Measurements from ENCODE around the gene ARHGEF28. TPM values are rescaled to one million over a fixed set of nuclear protein-coding genes. Genes with fewer than 3 reads are reported as not detected.

ARHGEF28 gene
- total RNA-seq, 3 donors from 2014 or later: 0.05 to 0.23 (median 0.14) TPM

GRCh38 chr5:73901043-73901442 is 275.0 kb downstream of the ARHGEF28 start:
- Mint-ChIP-seq H3K4me3 (no peak overlapping the region), H3K4me1 (ENCODE audit: low read depth) (no peaks in the 10 kb centered on the region), H3K36me3 (ENCODE audit: insufficient read depth) (no peaks in the 10 kb centered on the region), H3K27me3 (ENCODE audit: low read depth) (peaks cover 38% of the 10 kb centered on the region), H3K9me3 (no peaks in the 10 kb centered on the region)
- no peak for ATAC-seq
- no peak for DNase-seq

- DNase-seq (no peak), ATAC-seq (no peak)
- H3K27me3 Mint-ChIP-seq (ENCODE audit: low read depth): peaks cover 34% of the 10 kb centered on the region
- H3K4me1 Mint-ChIP-seq (ENCODE audit: low read depth): no peaks in the 10 kb centered on the region
- no peaks in the 10 kb centered on the region for H3K9me3 Mint-ChIP-seq
- no peak overlapping the region for H3K4me3 Mint-ChIP-seq
- no peaks in the 10 kb centered on the region for H3K36me3 Mint-ChIP-seq (ENCODE audit: insufficient read depth)
Measured at GRCh38 chr5:73901455-73901854, 275.5 kb downstream of the ARHGEF28 start.

DNA sequence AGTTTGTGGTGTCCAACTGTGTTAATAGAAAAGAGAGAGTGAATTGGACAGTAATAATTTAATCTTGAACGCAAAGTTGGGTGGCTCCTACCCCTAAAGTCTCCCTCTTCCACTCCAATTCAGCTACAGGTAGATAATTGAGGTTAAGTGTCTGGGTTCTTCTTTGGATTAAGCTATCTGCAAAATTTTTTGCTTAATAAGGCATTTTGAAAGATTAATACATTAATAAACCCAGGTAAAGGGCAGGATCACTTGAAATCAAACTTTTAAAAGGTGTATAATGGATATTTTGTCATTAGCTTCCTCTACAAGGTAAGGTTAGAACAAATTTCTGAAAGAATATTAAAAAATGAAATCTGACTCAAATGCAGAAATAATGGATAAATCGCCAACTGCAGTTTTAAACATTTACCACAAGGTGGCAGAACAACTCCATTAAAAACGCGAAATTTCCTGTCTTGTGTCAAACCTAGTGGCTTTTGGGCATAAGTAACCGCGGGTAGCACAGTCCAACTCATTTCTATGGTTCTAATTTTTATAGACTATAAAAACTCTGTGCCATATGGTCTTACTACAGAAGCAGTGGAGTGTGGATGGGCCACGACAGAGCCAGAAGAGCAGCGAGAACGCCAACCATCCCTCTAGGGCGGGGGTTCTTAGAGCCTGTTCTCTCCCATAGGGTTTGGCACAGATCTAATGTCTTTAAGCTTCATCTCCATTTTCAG is 276.5 kb downstream of the ARHGEF28 start:
- Mint-ChIP-seq H3K27me3 (ENCODE audit: low read depth) (peaks cover 30% of the 10 kb centered on the region), H3K4me3 (no peak overlapping the region), H3K36me3 (ENCODE audit: insufficient read depth) (no peaks in the 10 kb centered on the region), H3K4me1 (ENCODE audit: low read depth) (no peaks in the 10 kb centered on the region), H3K9me3 (no peaks in the 10 kb centered on the region)
- ATAC-seq: no peak
- DNase-seq: no peak

DNA sequence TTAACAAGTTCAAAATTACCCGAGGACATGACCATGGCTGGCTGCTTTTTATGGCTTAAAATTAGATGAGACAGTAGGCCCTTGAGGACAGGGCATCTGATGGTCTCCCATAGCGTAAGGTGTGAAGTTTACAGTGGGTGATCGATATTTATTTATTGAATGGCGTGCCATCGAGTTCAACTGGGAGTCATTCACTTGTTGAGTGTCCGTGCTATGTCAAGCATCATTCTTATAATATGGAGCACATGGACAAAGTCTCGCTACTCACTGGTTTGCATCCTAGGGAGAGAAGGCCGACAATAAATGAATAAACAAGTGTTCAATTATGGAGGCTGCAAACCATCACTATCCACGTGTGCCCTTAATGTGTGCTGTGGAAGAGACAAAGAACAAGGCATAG is 277.2 kb downstream of the ARHGEF28 start:
- no peak overlapping the region for H3K4me3 Mint-ChIP-seq
- no peaks in the 10 kb centered on the region for H3K36me3 Mint-ChIP-seq (ENCODE audit: insufficient read depth)

DNA sequence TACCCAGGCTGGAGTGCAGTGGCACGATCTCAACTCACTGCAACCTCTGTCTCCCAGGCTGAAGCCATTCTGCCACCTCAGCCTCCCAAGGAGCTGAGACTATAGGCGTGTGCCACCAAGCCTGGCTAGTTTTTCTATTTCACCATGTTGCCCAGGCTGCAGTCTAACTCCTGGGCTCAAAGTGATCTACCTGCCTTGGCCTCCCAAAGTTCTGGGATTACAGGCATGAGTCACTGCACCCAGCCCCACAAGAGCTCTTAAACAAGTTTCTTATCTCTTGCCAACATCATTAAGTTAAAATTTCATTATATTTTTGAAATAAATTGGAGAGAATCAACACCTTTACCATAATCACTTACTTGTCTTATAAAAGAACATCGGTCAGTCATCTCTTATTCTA is 280.3 kb downstream of the ARHGEF28 start:
- no peaks in the 10 kb centered on the region for H3K4me1 Mint-ChIP-seq (ENCODE audit: low read depth)
- no peak overlapping the region for H3K4me3 Mint-ChIP-seq
- H3K27me3 Mint-ChIP-seq (ENCODE audit: low read depth): peaks cover 15% of the 10 kb centered on the region
- DNase-seq: no peak
- no peaks in the 10 kb centered on the region for H3K36me3 Mint-ChIP-seq (ENCODE audit: insufficient read depth)
- ATAC-seq: no peak
- H3K9me3 Mint-ChIP-seq: no peaks in the 10 kb centered on the region

More for the DNA sequence above, 277.2 kb downstream of the ARHGEF28 start:
- ATAC-seq (no peak), DNase-seq (no peak)
- H3K4me1 Mint-ChIP-seq (ENCODE audit: low read depth): no peaks in the 10 kb centered on the region
- H3K27me3 Mint-ChIP-seq (ENCODE audit: low read depth): peaks cover 30% of the 10 kb centered on the region
- H3K9me3 Mint-ChIP-seq: no peaks in the 10 kb centered on the region

DNA sequence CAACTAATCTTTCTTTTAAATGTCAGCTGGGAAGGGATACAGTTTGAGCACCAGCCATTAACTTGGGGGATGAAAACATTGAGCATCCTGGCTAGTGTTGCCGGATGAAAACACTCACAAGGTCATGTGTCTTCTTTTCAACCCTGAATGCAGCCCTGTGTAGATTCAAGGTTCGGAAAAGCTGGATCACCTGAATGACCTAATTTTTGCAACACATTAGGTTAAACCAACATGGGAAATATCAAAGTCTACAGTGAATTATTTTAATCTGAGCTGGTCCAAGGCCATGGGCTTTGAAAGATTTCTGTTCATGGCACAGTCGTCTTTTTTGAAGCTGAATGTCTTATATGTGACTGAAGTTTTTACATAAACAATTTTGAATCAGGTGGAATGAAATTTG is 281.2 kb downstream of the ARHGEF28 start:
- no peaks in the 10 kb centered on the region for H3K4me1 Mint-ChIP-seq (ENCODE audit: low read depth)
- DNase-seq (no peak), ATAC-seq (no peak)
- H3K4me3 Mint-ChIP-seq: no peak overlapping the region
- H3K9me3 Mint-ChIP-seq: no peaks in the 10 kb centered on the region
- no peaks in the 10 kb centered on the region for H3K36me3 Mint-ChIP-seq (ENCODE audit: insufficient read depth)
- H3K27me3 Mint-ChIP-seq (ENCODE audit: low read depth): peaks cover 10% of the 10 kb centered on the region

GRCh38 chr5:73908395-73908794 is 282.4 kb downstream of the ARHGEF28 start:
- peaks cover 10% of the 10 kb centered on the region for H3K27me3 Mint-ChIP-seq (ENCODE audit: low read depth)
- no peaks in the 10 kb centered on the region for H3K4me1 Mint-ChIP-seq (ENCODE audit: low read depth)
- no peaks in the 10 kb centered on the region for H3K36me3 Mint-ChIP-seq (ENCODE audit: insufficient read depth)
- DNase-seq: no peak
- no peak for ATAC-seq
- no peak overlapping the region for H3K4me3 Mint-ChIP-seq
- no peaks in the 10 kb centered on the region for H3K9me3 Mint-ChIP-seq

DNA sequence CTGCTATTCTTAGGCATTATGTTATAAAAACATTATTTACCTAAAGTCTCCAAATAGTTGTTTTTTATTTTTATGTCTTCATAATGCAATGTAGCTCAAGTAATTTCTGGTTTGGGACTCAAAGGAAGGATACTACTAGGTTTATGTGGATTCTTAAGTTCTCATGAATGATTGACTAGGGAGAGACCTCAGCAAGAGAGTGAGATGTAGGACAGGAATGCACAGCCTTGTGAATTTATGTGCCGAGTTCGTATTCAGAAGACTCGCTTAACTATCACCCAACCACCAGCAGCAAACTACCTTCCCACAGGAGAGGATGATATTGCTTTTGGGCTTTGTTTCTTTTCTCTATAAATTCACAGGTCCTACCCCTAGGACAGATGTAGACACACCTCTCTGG is 282.9 kb downstream of the ARHGEF28 start:
- Mint-ChIP-seq H3K36me3 (ENCODE audit: insufficient read depth) (no peaks in the 10 kb centered on the region), H3K9me3 (no peaks in the 10 kb centered on the region), H3K4me1 (ENCODE audit: low read depth) (no peaks in the 10 kb centered on the region), H3K4me3 (no peak overlapping the region), H3K27me3 (ENCODE audit: low read depth) (peaks cover 5% of the 10 kb centered on the region)
- DNase-seq (no peak), ATAC-seq (no peak)

DNA sequence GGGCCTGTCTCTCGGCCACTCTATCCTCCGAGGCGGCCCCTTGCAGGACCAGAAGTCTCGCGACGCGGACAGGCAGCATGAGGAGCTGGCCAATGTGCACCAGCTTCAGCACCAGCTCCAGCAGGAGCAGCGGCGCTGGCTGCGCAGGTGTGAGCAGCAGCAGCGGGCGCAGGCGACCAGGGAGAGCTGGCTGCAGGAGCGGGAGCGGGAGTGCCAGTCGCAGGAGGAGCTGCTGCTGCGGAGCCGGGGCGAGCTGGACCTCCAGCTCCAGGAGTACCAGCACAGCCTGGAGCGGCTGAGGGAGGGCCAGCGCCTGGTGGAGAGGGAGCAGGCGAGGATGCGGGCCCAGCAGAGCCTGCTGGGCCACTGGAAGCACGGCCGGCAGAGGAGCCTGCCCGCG is 283.5 kb downstream of the ARHGEF28 start:
- no peak for ATAC-seq
- H3K36me3 Mint-ChIP-seq (ENCODE audit: insufficient read depth): no peaks in the 10 kb centered on the region
- no peak for DNase-seq
- H3K27me3 Mint-ChIP-seq (ENCODE audit: low read depth): peaks cover 3% of the 10 kb centered on the region
- no peaks in the 10 kb centered on the region for H3K9me3 Mint-ChIP-seq
- no peak overlapping the region for H3K4me3 Mint-ChIP-seq
- no peaks in the 10 kb centered on the region for H3K4me1 Mint-ChIP-seq (ENCODE audit: low read depth)

DNA sequence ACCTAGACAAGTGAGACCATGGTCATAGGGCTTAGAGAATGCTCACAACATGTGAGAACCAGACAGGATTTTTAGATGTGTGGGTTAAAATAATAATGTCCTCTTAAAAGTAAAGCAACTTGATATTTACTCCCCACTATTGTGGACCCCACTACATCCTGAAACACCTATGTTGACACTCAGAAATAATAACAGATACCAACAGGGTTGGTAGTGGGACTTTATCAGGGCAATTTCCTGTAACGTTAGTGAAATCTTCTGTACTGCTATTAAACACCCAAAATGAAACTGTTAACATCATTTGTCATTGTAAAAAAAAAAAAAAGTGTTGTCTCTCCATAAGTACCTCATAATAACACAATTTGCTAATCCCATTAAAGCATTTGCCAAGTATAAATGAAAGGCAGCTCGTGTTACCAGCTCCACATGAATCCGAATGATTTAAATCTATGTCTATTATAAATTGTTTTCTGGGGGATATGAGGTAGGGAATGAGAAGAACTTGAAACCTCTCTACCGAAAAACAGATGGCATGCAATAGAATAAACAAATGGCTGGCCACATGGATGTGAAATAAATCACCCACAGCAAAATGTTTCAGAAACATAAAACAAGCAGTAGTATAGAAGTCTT is 285.9 kb downstream of the ARHGEF28 start:
- DNase-seq (no peak), ATAC-seq (no peak)
- Mint-ChIP-seq H3K4me1 (ENCODE audit: low read depth) (no peaks in the 10 kb centered on the region), H3K36me3 (ENCODE audit: insufficient read depth) (no peaks in the 10 kb centered on the region), H3K27me3 (ENCODE audit: low read depth) (no peaks in the 10 kb centered on the region), H3K4me3 (no peak overlapping the region), H3K9me3 (no peaks in the 10 kb centered on the region)

- no peaks in the 10 kb centered on the region for H3K9me3 Mint-ChIP-seq
- ATAC-seq: no peak
- no peaks in the 10 kb centered on the region for H3K36me3 Mint-ChIP-seq (ENCODE audit: insufficient read depth)
- H3K4me1 Mint-ChIP-seq (ENCODE audit: low read depth): no peaks in the 10 kb centered on the region
- no peak overlapping the region for H3K4me3 Mint-ChIP-seq
- H3K27me3 Mint-ChIP-seq (ENCODE audit: low read depth): no peaks in the 10 kb centered on the region
- DNase-seq: no peak
Measured at GRCh38 chr5:73912821-73913271, 286.9 kb downstream of the ARHGEF28 start.

GRCh38 chr5:73913971-73914370 is 288.0 kb downstream of the ARHGEF28 start:
- no peaks in the 10 kb centered on the region for H3K4me1 Mint-ChIP-seq (ENCODE audit: low read depth)
- no peaks in the 10 kb centered on the region for H3K36me3 Mint-ChIP-seq (ENCODE audit: insufficient read depth)
- no peak overlapping the region for H3K4me3 Mint-ChIP-seq
- H3K27me3 Mint-ChIP-seq (ENCODE audit: low read depth): no peaks in the 10 kb centered on the region
- no peaks in the 10 kb centered on the region for H3K9me3 Mint-ChIP-seq
- ATAC-seq (no peak), DNase-seq (no peak)

DNA sequence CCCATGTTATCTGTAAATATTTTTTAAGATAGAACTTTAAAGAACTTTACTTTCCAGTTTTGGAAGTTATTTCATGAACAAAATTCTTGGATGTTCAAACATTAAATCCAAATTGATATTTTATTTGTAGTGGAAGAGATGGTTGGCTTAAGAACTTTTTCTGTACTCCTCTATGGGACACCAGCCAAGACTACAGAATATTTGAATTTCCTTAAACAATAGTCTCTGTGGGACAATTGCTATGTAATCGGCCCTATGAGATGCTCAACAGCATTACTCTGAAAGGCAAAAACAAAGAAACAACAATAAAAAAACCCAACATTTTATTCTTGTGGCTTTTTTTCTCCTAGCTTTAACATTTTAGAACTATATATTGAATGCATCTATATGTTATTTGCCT is 289.3 kb downstream of the ARHGEF28 start:
- DNase-seq: no peak
- no peaks in the 10 kb centered on the region for H3K9me3 Mint-ChIP-seq
- no peaks in the 10 kb centered on the region for H3K4me1 Mint-ChIP-seq (ENCODE audit: low read depth)
- ATAC-seq: no peak
- H3K27me3 Mint-ChIP-seq (ENCODE audit: low read depth): no peaks in the 10 kb centered on the region
- H3K36me3 Mint-ChIP-seq (ENCODE audit: insufficient read depth): no peaks in the 10 kb centered on the region
- H3K4me3 Mint-ChIP-seq: no peak overlapping the region

- Mint-ChIP-seq H3K9me3 (no peaks in the 10 kb centered on the region), H3K27me3 (ENCODE audit: low read depth) (no peaks in the 10 kb centered on the region), H3K4me1 (ENCODE audit: low read depth) (no peaks in the 10 kb centered on the region), H3K36me3 (ENCODE audit: insufficient read depth) (no peaks in the 10 kb centered on the region), H3K4me3 (no peak overlapping the region)
- ATAC-seq (no peak), DNase-seq (no peak)
Measured at GRCh38 chr5:73917433-73917832, 291.4 kb downstream of the ARHGEF28 start.

GRCh38 chr5:73917891-73918290 is 291.9 kb downstream of the ARHGEF28 start:
- DNase-seq (no peak), ATAC-seq (no peak)
- Mint-ChIP-seq H3K27me3 (ENCODE audit: low read depth) (no peaks in the 10 kb centered on the region), H3K9me3 (no peaks in the 10 kb centered on the region), H3K4me1 (ENCODE audit: low read depth) (no peaks in the 10 kb centered on the region), H3K36me3 (ENCODE audit: insufficient read depth) (no peaks in the 10 kb centered on the region), H3K4me3 (no peak overlapping the region)

Data from activated T-cell treated with anti-CD3 and anti-CD28 coated beads, Interleukin-2, amount 50 U/mL, for 4 hours (primary cell).